Measurements from ENCODE around the gene NSDHL. TPM values are rescaled to one million over a fixed set of nuclear protein-coding genes. Genes with fewer than 3 reads are reported as not detected.
A peak's percentile ranks its signal among the peaks of the same experiment; 100 is the strongest.

Gene NSDHL
- total RNA-seq, 1 donor from 2014 or later = 15.2 TPM

- TF ChIP-seq CTCF (IDR thresholded peaks at IDR 0.05) (no peak), POLR2A (IDR thresholded peaks at IDR 0.05) (no peak), POLR2AphosphoS5 (IDR thresholded peaks at IDR 0.05; ENCODE audit: insufficient read depth in 1 of 2, low read depth in 1 of 2) (no peak)
- H3K4me3 ChIP-seq = peak overlapping the region; percentile 3
- intact Hi-C loops (cut with DNase I) = no loop called here
- H3K36me3 ChIP-seq = no peaks in the 10 kb centered on the region
- no peaks in the 10 kb centered on the region for H3K27me3 ChIP-seq
- peaks cover 10% of the 10 kb centered on the region for H3K4me1 ChIP-seq
- DNase-seq (ENCODE audit: extremely low spot score in 2 of 2) = no peak
- H3K27ac ChIP-seq = peak overlapping the region; percentile 57
- H3K9me3 ChIP-seq = no peaks in the 10 kb centered on the region
Measured at GRCh38 chrX:152899874-152900719, 69.2 kb downstream of the NSDHL start.

DNA sequence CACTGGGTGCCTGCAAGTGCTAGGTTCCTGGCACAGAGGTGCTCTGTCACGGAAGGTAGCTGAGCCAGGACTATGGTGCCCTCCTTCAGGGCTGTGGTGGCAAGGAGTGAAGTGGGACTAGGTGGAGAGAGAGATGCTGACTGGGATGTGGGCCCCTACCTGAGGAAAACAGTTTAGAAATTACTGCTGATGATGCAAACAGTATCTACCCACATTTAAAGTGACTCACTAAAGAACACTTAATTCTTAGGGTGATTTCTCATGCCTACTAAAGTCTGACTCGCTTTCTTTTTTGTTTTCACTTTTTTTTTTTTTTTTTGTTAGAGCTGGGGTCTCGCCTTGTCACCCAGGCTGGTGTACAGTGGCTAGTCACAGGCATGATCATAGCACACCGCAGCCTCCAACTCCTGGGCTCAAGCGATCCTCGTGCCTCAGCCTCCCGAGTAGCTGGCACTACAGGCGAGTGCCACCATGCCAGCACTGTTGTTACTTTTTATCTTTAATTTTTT lies 70.1 kb downstream of the NSDHL start:
- Histone ChIP-seq H3K4me3 (no peak overlapping the region), H3K27ac (no peak overlapping the region), H3K36me3 (no peaks in the 10 kb centered on the region), H3K9me3 (no peaks in the 10 kb centered on the region), H3K4me1 (peaks cover 17% of the 10 kb centered on the region), H3K27me3 (no peaks in the 10 kb centered on the region)
- DNase-seq (ENCODE audit: extremely low spot score in 2 of 2) = no peak
- no peak for TF ChIP-seq CTCF (IDR thresholded peaks at IDR 0.05)
- no peak for TF ChIP-seq POLR2A (IDR thresholded peaks at IDR 0.05)
- TF ChIP-seq POLR2AphosphoS5 (IDR thresholded peaks at IDR 0.05; ENCODE audit: insufficient read depth in 1 of 2, low read depth in 1 of 2) = no peak
- intact Hi-C loops (cut with DNase I) = no loop called here

DNA sequence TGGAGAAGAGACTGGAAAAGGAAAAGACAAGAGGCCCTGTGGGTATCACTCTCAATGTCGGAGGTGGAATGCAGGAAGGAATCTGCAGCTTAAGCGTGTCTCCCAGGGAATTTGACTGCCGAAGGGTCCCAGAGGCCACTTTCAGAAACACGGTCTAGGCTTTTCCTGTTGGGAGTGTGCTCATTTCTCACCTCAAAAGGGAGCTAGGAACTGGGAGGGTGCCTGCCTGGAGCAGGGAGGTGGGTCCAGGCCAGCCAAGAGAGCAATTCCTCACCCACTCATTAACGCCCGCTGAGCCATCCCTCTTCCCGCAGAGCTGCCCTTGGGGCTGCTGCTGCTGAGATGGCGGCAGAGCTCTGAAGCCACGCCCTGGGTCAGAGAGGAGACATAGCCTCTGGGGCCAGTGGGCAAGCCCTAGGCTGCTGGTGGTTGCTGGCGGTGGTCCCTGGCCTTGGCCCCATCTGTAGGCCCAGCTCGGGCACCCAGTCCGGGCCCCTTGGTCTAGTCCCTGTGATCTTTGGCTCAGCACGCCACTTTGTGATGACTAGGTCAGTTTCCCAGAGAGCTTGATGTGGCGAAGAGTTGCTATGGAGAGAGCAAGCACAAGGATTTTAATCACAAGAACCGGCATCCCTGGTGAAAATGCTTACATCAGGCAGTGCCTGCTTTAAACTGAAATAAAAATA lies 71.1 kb downstream of the NSDHL start:
- DNase-seq (ENCODE audit: extremely low spot score in 2 of 2) = no peak
- Histone ChIP-seq H3K4me1 (peaks cover 26% of the 10 kb centered on the region), H3K27ac (peak overlapping the region; percentile 3), H3K27me3 (no peaks in the 10 kb centered on the region), H3K36me3 (no peaks in the 10 kb centered on the region), H3K4me3 (no peak overlapping the region), H3K9me3 (no peaks in the 10 kb centered on the region)
- intact Hi-C loops (cut with DNase I) = no loop called here
- TF ChIP-seq CTCF (IDR thresholded peaks at IDR 0.05) (no peak), POLR2A (IDR thresholded peaks at IDR 0.05) (no peak), POLR2AphosphoS5 (IDR thresholded peaks at IDR 0.05; ENCODE audit: insufficient read depth in 1 of 2, low read depth in 1 of 2) (no peak)

DNA sequence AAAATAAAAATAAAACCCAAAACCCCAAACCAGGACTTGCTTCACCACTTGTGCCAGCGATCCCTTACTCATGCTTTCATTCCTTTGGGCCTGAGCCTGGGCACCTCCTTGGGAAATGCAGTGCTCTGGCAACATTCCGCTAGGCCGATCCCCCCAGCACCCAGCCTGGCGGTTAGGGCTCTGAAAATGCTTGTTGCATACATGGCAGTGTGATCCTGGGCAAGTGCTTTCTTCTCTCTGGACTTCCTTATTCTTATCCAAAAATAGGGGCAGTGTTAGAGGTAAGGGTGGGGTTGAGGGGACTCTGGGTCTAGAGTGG lies 71.6 kb downstream of the NSDHL start:
- Histone ChIP-seq H3K4me3 (no peak overlapping the region), H3K27me3 (no peaks in the 10 kb centered on the region), H3K27ac (peak overlapping the region; percentile 39), H3K36me3 (no peaks in the 10 kb centered on the region), H3K9me3 (no peaks in the 10 kb centered on the region), H3K4me1 (peaks cover 26% of the 10 kb centered on the region)
- no peak for TF ChIP-seq POLR2AphosphoS5 (IDR thresholded peaks at IDR 0.05; ENCODE audit: insufficient read depth in 1 of 2, low read depth in 1 of 2)
- TF ChIP-seq CTCF (IDR thresholded peaks at IDR 0.05) = no peak
- no peak for TF ChIP-seq POLR2A (IDR thresholded peaks at IDR 0.05)
- DNase-seq (ENCODE audit: extremely low spot score in 2 of 2) = no peak
- intact Hi-C loops (cut with DNase I) = no loop called here

DNA sequence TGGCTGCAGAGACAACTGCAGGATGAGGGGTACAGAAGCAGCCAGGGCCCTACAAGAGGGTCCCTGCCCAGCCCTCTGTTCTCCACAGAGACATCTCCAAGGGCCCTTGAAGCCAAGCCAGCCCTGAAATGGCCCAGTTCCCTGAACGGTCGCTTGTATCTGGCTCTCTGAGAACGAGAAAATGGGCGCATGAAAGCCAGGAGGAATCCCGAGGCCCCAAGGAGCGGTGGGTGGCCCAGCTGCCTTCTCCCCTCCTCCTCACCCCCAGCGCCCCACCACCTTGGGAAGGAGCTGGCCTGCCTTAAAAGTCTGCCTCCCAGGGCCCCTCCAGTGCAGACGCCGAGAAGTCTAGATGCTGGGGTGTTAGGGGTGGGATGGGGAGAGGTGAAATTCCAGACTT lies 72.7 kb downstream of the NSDHL start:
- no peaks in the 10 kb centered on the region for H3K36me3 ChIP-seq
- no peak overlapping the region for H3K4me3 ChIP-seq
- H3K27ac ChIP-seq = peak overlapping the region; percentile 31
- H3K27me3 ChIP-seq = no peaks in the 10 kb centered on the region
- peaks cover 26% of the 10 kb centered on the region for H3K4me1 ChIP-seq
- no peaks in the 10 kb centered on the region for H3K9me3 ChIP-seq
- no peak for DNase-seq (ENCODE audit: extremely low spot score in 2 of 2)
- intact Hi-C loops (cut with DNase I) = no loop called here
- TF ChIP-seq POLR2A (IDR thresholded peaks at IDR 0.05) (no peak), POLR2AphosphoS5 (IDR thresholded peaks at IDR 0.05; ENCODE audit: insufficient read depth in 1 of 2, low read depth in 1 of 2) (no peak), CTCF (IDR thresholded peaks at IDR 0.05) (no peak)

Data from vagina (tissue), 2 donors.